Muscle layer of duodenum (tissue), 2 donors: Measurements from ENCODE around the gene DRAP1.

Experiments used
- H3K27ac ChIP-seq: one replicate; pipeline ENCODE4 v1.7.0; 2013; ENCODE audit warnings: mild to moderate bottlenecking, low read length
- H3K27me3 ChIP-seq: one replicate; pipeline ENCODE4 v1.7.0; 2013; ENCODE audit warnings: low read depth, mild to moderate bottlenecking, control low read depth, low read length
- H3K36me3 ChIP-seq, 2 donors: one replicate each; pipeline ENCODE4 v1.7.0; 2013; ENCODE audit warnings: low read length in 2 of 2, control low read depth in 1 of 2, mild to moderate bottlenecking in 1 of 2; ENCODE audit not compliant: insufficient read depth in 2 of 2, control insufficient read depth in 1 of 2
- H3K4me1 ChIP-seq, 2 donors: one replicate each; pipeline ENCODE4 v1.7.0; 2013; ENCODE audit warnings: low read length in 2 of 2, mild to moderate bottlenecking in 2 of 2, control low read depth in 1 of 2, moderate library complexity in 1 of 2; ENCODE audit not compliant: insufficient read depth in 2 of 2, control insufficient read depth in 1 of 2
- H3K4me3 ChIP-seq, 2 donors: one replicate each; pipeline ENCODE4 v1.7.0; 2013; ENCODE audit warnings: low read length in 2 of 2, low read depth in 1 of 2, mild to moderate bottlenecking in 1 of 2
- H3K9me3 ChIP-seq, 2 donors: one replicate each; pipeline ENCODE4 v1.7.0; 2013; ENCODE audit warnings: low read length in 2 of 2, control low read depth in 1 of 2, mild to moderate bottlenecking in 1 of 2; ENCODE audit not compliant: control insufficient read depth in 1 of 2
- donor health status: healthy.

The DRAP1 gene

DNA sequence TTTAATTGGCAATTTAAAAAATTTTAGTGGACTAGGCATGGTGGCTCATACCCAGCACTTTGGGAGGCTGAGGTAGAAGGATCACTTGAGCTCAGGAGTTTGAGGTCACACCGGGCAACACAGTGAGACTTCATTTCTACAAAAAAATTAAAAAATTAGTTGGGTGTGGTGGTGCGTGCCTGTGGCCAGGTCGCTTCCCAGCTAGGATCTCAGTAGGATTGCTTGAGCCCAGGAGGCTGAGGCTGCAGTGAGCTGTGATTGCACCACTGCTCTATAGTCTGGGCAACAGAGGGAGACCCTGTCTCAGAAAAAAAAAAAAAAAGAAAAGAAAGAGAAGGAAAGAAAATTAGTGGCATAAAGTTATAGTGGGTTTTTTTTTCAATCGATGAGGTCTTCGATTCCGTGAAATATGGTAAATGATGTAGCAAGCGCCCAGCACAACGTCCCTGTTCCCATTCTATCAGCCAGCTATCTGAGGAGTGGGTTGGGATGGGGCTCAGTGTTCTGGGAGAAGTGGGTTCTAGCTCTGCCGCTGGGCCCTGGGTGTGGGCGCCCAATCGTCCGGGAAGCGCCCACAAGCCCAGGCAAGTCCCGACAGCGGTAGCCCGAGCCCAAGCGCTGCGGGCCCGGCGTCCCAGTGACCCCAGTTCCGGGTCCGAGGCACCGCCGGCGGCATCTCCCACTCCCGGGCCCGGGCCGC, 20.4 kb upstream of the DRAP1 start:
- no peak overlapping the region for H3K27ac ChIP-seq
- peaks cover 0 to 18% of the 10 kb centered on the region in 2 donors for H3K4me1 ChIP-seq
- H3K4me3 ChIP-seq, result peak overlapping the region; percentile 65 to 66
- no peaks in the 10 kb centered on the region for H3K9me3 ChIP-seq
- H3K27me3 ChIP-seq, result no peaks in the 10 kb centered on the region
- no peaks in the 10 kb centered on the region for H3K36me3 ChIP-seq

DNA sequence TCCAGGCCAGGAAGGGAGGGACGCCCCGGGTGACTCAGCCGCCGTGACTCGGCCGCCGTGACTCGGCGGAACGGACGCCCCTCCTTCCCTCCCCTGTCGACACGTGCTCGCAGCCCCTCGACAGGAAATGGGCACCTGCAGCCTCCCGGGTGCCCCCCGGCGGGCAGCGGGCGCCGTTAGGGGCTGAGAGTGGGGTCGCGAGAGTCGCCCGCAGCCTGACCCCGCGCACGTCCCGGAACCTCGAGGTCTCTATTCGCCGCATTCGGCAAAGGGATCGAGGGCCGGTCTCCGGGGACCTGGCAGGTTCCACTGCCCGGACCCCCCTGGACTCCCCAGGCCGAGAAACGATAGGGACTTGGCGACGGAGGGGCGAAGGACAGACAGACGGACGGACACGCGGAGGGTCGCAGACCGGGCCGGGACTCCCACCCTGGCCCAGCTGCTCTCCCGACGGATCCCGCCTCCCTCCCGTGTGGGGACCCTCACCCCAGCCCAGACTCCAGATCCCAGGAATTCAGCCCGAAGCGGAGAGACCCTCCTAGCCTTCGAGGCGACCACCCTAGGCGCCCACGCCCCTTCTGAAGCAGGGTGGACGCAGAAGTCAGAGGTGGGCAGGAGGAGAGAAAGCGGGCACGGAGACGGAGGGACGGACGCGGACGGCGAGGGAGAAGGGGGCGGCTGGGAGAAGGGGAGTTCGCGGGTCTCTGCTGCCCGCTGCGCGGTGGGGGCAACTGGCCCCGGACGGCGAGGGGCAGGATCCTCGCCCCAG, 19.7 kb upstream of the DRAP1 start:
- peaks cover 0 to 13% of the 10 kb centered on the region in 2 donors for H3K4me1 ChIP-seq
- H3K4me3 ChIP-seq, result peak overlapping the region; percentile 65 to 66
- no peaks in the 10 kb centered on the region for H3K27me3 ChIP-seq
- H3K36me3 ChIP-seq, result no peaks in the 10 kb centered on the region
- H3K9me3 ChIP-seq, result no peaks in the 10 kb centered on the region
- H3K27ac ChIP-seq, result no peak overlapping the region

DNA sequence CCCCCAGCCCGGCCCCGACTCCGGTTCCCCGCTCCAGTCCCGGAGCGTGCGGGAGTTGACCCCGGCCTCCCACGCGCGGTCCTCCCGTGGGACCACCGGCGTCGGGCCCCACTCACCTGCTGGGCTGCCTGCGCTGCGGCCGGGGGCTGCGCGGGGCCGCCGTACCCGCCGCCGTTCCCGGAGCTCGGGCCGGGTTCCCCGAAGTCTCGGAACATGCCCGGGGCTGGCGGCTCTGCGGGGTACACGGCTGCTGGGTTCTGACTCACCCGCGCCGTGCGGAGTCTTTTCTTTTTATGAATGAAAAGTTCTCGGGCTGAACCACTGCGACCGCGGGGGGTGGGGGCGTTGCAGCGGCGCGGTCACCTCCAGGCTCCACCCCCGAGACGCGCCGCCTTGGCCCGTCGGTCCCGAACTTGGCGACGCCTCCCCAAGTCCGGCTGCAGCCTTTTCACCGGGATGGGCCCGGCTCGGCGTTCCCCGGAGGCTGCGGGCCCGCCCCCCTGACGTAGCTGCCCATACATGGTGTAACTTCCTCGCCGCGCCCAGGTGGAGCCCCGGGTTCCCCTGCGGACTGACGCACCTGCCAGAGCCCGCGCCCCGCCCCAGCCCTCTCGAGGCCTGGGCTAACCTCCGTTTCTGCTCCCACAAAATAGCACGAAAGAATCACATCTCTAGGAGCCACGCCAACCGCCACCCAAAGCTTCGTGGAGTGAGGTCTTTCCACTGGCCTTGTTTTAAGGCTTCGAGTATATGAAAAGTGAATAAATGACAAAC, 18.9 kb upstream of the DRAP1 start, which contains the start of gene FOSL1:
TSS of gene FOSL1 (minus strand) at position 264 of the 774 bp plus-strand sequence. CDS start at position 215, 49 bp downstream.
- no peak within 1 kb of the TSS for H3K27ac ChIP-seq
- no peaks in the 10 kb centered on the region for H3K36me3 ChIP-seq
- H3K4me3 ChIP-seq, result peak within 1 kb of the TSS; percentile 65 to 66
- H3K27me3 ChIP-seq, result no peaks in the 10 kb centered on the region
- peaks cover 0 to 13% of the 10 kb centered on the region in 2 donors for H3K4me1 ChIP-seq
- H3K9me3 ChIP-seq, result no peaks in the 10 kb centered on the region

DNA sequence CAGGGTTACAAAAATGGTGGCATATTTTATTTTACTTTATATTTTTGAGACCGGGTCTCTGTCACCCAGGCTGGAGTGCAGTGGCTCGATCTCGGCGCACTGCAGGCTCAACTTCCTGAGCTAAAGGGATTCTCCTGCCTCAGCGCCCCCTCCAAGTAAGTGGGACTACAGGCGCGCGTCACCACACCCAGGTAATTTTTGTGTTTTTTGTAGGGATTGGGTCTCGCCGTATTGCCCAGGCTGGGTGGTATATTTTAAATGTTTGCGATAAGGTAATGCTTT, 18.4 kb upstream of the DRAP1 start:
- no peaks in the 10 kb centered on the region for H3K36me3 ChIP-seq
- peak overlapping the region; percentile 11 to 66 for H3K4me3 ChIP-seq
- no peaks in the 10 kb centered on the region for H3K27me3 ChIP-seq
- no peaks in the 10 kb centered on the region for H3K9me3 ChIP-seq
- no peak overlapping the region for H3K27ac ChIP-seq
- H3K4me1 ChIP-seq, result peaks cover 0 to 13% of the 10 kb centered on the region in 2 donors

DNA sequence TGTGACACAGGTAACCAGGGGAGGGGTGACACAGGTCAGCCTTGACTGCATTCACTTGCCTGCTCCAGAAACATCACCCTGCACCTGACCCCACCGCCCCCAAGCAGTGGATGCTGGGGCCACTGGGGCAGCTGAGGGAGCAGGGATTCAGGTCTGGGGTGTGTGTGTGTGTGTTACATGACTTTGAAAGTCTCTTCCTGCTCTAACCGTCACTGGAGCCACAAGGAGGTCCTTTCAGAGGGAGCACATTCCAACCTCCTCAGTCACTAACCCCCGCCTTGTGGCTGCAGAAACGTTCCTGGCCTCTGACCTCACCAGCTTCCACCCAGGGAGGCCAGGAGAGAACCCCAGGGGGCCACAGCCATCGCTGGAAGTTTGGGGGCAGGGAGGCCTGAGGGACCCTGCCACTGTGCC, 16.2 kb upstream of the DRAP1 start:
- Histone ChIP-seq H3K27ac (no peak overlapping the region), H3K4me3 (no peak overlapping the region), H3K9me3 (no peaks in the 10 kb centered on the region), H3K36me3 (no peaks in the 10 kb centered on the region), H3K27me3 (no peaks in the 10 kb centered on the region), H3K4me1 (peaks cover 0 to 13% of the 10 kb centered on the region in 2 donors)

DNA sequence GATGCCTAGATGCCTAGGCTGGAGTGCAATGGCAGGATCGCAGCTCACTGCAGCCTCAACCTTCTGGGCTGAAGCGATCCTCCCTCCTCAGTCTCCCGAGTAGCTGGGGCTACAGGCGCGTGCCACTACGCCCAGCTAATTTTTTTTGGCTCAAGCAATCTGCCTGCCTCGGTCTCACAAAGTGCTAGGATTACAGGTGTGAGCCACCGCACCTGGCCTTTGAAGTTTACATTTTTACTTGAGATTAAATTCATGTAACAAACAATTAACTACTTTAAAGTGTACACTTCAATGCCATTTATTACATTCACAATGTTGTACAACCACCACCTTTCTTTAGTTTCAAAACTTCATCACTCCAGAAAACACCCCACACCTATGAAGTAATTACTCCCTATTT, 15.5 kb upstream of the DRAP1 start:
- Histone ChIP-seq H3K27me3 (no peaks in the 10 kb centered on the region), H3K4me3 (no peak overlapping the region), H3K9me3 (no peaks in the 10 kb centered on the region), H3K27ac (no peak overlapping the region), H3K4me1 (peaks cover 0 to 12% of the 10 kb centered on the region in 2 donors), H3K36me3 (no peaks in the 10 kb centered on the region)

DNA sequence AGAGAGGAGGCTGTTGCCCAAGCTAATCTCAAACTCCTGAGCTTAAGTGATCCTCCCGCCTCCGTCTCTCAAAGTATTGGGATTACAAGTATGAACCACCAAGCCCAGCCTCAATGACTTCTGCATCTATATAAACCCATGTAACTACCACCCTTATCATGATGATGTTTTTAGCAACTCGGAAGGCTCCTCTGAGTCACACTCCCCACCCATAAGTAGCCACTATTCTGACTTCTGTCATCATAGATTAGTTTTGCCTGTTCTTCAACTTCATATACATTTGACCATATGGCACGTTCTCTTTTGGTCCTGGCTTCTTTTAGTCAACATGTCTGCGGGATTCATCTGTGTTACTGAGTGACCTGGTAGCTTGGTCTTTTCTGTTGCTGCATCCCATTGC, 12.6 kb upstream of the DRAP1 start:
- H3K36me3 ChIP-seq, result no peaks in the 10 kb centered on the region
- no peaks in the 10 kb centered on the region for H3K9me3 ChIP-seq
- no peaks in the 10 kb centered on the region for H3K27me3 ChIP-seq
- no peak overlapping the region for H3K4me3 ChIP-seq
- no peak overlapping the region for H3K27ac ChIP-seq
- peaks cover 0 to 3% of the 10 kb centered on the region in 2 donors for H3K4me1 ChIP-seq

DNA sequence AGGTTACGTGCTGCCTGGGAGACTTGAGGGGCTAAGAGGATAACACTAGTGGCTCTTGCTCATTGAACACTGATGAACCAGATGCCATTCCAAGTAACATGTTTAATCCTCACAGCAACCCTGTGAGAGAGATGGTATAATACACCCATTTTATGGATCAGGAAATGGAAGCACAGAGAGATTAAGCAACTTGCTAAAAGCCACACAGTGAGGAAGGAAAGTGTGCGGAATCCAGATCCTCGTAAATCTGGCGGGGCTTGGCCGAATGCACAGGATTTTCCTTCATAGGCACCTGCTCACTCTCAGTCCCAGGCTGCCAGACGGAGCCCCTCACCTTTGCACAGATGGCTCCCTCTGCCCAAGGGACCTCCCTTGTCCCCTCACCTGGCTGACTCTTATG, 11.3 kb upstream of the DRAP1 start:
- Histone ChIP-seq H3K27me3 (no peaks in the 10 kb centered on the region), H3K9me3 (no peaks in the 10 kb centered on the region), H3K4me1 (peaks cover 0 to 10% of the 10 kb centered on the region in 2 donors), H3K27ac (no peak overlapping the region), H3K4me3 (no peak overlapping the region), H3K36me3 (no peaks in the 10 kb centered on the region)

DNA sequence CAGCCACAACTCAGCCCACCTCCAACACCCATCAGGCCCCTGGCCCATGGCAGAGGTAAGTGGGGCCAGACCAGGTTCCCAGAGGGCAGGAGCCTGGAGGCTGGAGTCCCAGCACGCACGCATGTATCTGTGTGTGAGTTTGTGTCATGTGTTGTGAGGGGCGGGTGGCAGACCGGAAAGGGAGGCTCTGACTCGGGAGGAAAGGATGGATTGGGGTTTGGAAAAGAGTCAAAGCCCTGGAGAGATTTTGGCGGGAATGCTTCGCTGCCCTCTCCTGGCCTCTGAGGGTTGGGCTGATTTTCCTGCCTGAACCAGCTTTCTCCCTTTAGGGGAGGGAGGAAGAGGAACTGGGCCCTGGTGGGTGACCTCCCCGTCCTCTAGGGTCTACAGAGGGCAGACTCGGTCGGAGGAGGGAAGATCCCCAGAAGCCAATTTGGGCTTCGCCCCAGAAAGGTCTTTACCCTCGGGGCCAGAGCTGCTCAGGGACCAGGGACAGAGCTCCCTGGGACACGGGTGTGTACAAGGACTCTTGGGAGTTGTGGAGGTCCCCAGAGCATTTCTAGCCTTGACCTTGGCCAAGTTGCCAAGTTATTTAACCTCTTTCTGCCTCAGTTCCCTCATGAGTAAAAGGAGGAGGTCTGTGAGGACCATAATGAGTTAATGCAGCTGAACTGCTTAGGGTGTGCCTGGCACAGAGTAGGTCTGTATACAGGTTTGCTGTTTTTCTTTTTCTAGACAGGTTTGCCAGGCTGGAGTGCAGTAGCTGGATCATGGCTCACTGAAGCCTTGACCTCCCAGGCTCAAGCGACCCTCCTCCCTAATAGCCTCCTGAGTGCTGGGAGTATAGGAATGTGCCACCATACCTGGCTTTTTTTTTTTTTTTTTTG, 7.3 kb upstream of the DRAP1 start:
- Histone ChIP-seq H3K9me3 (no peaks in the 10 kb centered on the region), H3K4me3 (no peak overlapping the region), H3K36me3 (peaks cover 0 to 3% of the 10 kb centered on the region in 2 donors), H3K4me1 (peaks cover 0 to 35% of the 10 kb centered on the region in 2 donors), H3K27me3 (no peaks in the 10 kb centered on the region), H3K27ac (no peak overlapping the region)

DNA sequence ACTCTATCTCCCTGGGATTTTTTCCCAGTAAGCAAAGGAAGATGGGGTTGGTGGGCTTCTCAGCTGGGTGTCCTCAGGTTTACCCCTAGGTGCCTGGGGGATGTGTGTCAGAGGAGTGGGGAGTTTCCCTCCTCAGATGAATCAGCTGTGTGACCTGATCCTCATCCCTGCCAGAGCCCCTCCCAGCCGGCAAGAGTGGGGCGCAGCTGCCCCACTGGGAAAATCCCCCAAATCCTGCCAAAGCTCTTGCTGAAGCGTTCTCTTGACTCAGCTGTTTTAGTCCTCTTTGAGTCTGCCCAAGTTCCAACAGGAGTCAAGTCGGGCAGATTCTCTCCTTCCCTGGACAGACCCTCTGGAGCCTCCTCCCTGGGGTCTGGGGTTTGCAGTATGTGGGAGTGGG, 6.4 kb upstream of the DRAP1 start:
- H3K36me3 ChIP-seq, result peaks cover 0 to 8% of the 10 kb centered on the region in 2 donors
- no peaks in the 10 kb centered on the region for H3K27me3 ChIP-seq
- no peaks in the 10 kb centered on the region for H3K9me3 ChIP-seq
- H3K27ac ChIP-seq, result no peak overlapping the region
- H3K4me3 ChIP-seq, result no peak overlapping the region
- H3K4me1 ChIP-seq, result peaks cover 0 to 45% of the 10 kb centered on the region in 2 donors
